Endothelial cell of umbilical vein (primary cell): Measurements from ENCODE around the gene TMTC1. TPM values are rescaled to one million over a fixed set of nuclear protein-coding genes. Genes with fewer than 3 reads are reported as not detected.

Experiments used
- BruUV-seq: library from RNA; stranded (reverse); fragments of 400-500 nt; replicated peaks from 2 replicates; lab custom pipeline; 2021; lab: Mats Ljungman, UMichigan
- CTCF ChIA-PET: fragments of 300-600, 350-600 bp; sonication (Branson Sonifier 250); formaldehyde crosslinking; loops from one replicate; lab custom pipeline; 2021; ENCODE audit warnings: antibody characterized with exemption, inconsistent platforms; lab: Charles Lee
- POLR2A ChIA-PET: fragments of 300-600, 350-600 bp; sonication (Branson Sonifier 250); formaldehyde crosslinking; loops from one replicate; lab custom pipeline; 2021; ENCODE audit warnings: antibody characterized with exemption, inconsistent platforms; lab: Charles Lee
- DNase-seq: peaks from one replicate; pipeline ENCODE4 v3.0.0-alpha.2; 2011; ENCODE audit warnings: low read depth, low spot score
- FAIRE-seq: peaks from 2 replicates; lab custom pipeline; 2011; peaks lifted over from hg19 to GRCh38; lab: Jason Lieb, UNC
- H2AFZ ChIP-seq: 2 replicates; pipeline ENCODE4 v1.6.0; 2012; ENCODE audit warnings: low read depth, low read length, control low read depth, inconsistent platforms
- H3K27ac ChIP-seq: 2 replicates; pipeline ENCODE4 v1.5.1; 2011; ENCODE audit warnings: low read depth, mild to moderate bottlenecking, control low read depth, low read length, moderate library complexity; ENCODE audit not compliant: insufficient read depth
- H3K27me3 ChIP-seq, 2 experiments: 2 replicates each; pipeline versions ENCODE4 v1.6.0 to v1.6.1; 2011; ENCODE audit warnings: low read length in 2 of 2, mixed read lengths in 1 of 2; ENCODE audit not compliant: control insufficient read depth in 2 of 2, insufficient read depth in 2 of 2
- H3K36me3 ChIP-seq, 2 experiments: 2 replicates in 1 of 2; 3 replicates in 1 of 2; pipeline ENCODE4 v1.5.1; 2011; ENCODE audit warnings: low read length in 2 of 2, mild to moderate bottlenecking in 1 of 2, moderate library complexity in 1 of 2; ENCODE audit not compliant: control insufficient read depth in 2 of 2, insufficient read depth in 2 of 2; ENCODE audit errors: extremely low read depth in 1 of 2
- H3K4me1 ChIP-seq: 3 replicates; pipeline ENCODE4 v1.5.1; 2011; ENCODE audit warnings: mild to moderate bottlenecking, low read length; ENCODE audit not compliant: control insufficient read depth, insufficient read depth; ENCODE audit errors: extremely low read depth
- H3K4me2 ChIP-seq: 2 replicates; pipeline ENCODE4 v1.6.1; 2011; ENCODE audit warnings: low read length, control low read depth, mixed read lengths; ENCODE audit not compliant: insufficient read depth
- H3K4me3 ChIP-seq, 3 experiments: fragments of 200-600 bp in 1 of 3; sonication (generic), shearing (Covaris generic) in 1 of 3; replicated peaks in 1 of 3; 2 replicates each; pipeline ENCODE4 v1.5.1; 2011 to 2016; ENCODE audit warnings: control low read depth in 3 of 3, low read length in 3 of 3, mild to moderate bottlenecking in 2 of 3, inconsistent platforms in 1 of 3, low read depth in 1 of 3, moderate library complexity in 1 of 3; ENCODE audit not compliant: insufficient read depth in 1 of 3
- H3K79me2 ChIP-seq: 2 replicates; pipeline ENCODE4 v1.6.0; 2012; ENCODE audit warnings: low read length, inconsistent platforms; ENCODE audit not compliant: control insufficient read depth, insufficient read depth
- H3K9ac ChIP-seq: replicated peaks from 2 replicates; pipeline ENCODE3; 2011; ENCODE audit warnings: low read length, control low read depth; ENCODE audit not compliant: insufficient read depth; ENCODE audit errors: extremely low read depth
- H3K9me1 ChIP-seq: replicated peaks from 3 replicates; pipeline ENCODE4 v1.6.0; 2011; ENCODE audit warnings: mild to moderate bottlenecking, low read length; ENCODE audit not compliant: control insufficient read depth, insufficient read depth; ENCODE audit errors: extremely low read depth
- H3K9me3 ChIP-seq: replicated peaks from 2 replicates; pipeline ENCODE4 v1.5.1; 2012; ENCODE audit warnings: low read length, inconsistent platforms; ENCODE audit not compliant: control insufficient read depth, insufficient read depth
- H4K20me1 ChIP-seq: replicated peaks from 2 replicates; pipeline ENCODE3; 2011; ENCODE audit warnings: mild to moderate bottlenecking, low read length; ENCODE audit not compliant: control insufficient read depth, insufficient read depth; ENCODE audit errors: extremely low read depth
- EZH2 ChIP-seq: IDR thresholded peaks from 2 replicates; pipeline ENCODE4 v1.6.1; 2012; ENCODE audit warnings: borderline replicate concordance, low read depth, mild to moderate bottlenecking, moderate library complexity, low read length, inconsistent platforms; ENCODE audit not compliant: severe bottlenecking
- FOS ChIP-seq: IDR thresholded peaks from 2 replicates; pipeline ENCODE4 v1.6.1; 2011; ENCODE audit warnings: mild to moderate bottlenecking, low read length, moderate library complexity, borderline replicate concordance; ENCODE audit not compliant: insufficient read depth
- GATA2 ChIP-seq: IDR thresholded peaks from 2 replicates; pipeline ENCODE4 v1.7.0; 2011; ENCODE audit warnings: low read depth, mild to moderate bottlenecking, moderate library complexity, mixed read lengths, low read length; ENCODE audit not compliant: insufficient read length, insufficient read depth
- JUN ChIP-seq: IDR thresholded peaks from 2 replicates; pipeline ENCODE4 v1.6.1; 2011; ENCODE audit warnings: borderline replicate concordance, low read depth; ENCODE audit not compliant: insufficient read length, insufficient read depth
- MYC ChIP-seq: IDR thresholded peaks from one replicate; pipeline ENCODE4 v1.6.1; 2011; ENCODE audit warnings: mild to moderate bottlenecking, low read depth, low read length
- POLR2A ChIP-seq: IDR thresholded peaks from 2 replicates; pipeline ENCODE4 v1.6.1; 2012; ENCODE audit warnings: low read depth, mild to moderate bottlenecking, control low read depth, low read length
- POLR2AphosphoS5 ChIP-seq: IDR thresholded peaks from 2 replicates; pipeline ENCODE4 v1.6.1; 2012; ENCODE audit warnings: low read depth, mild to moderate bottlenecking, control low read depth, low read length, moderate library complexity; ENCODE audit not compliant: insufficient read depth
- dilution Hi-C: fragments of 300-500 bp; cut with MboI; formaldehyde crosslinking; loops from one replicate; pipeline ENCODE4 v1.15.0; 2019; ENCODE audit warnings: low sequenced_read_pairs; ENCODE audit not compliant: extremely low pct_ligation_motif_present
- intact Hi-C: fragments of 100-400 bp; cut with micrococcal nuclease; formaldehyde crosslinking; loops from one replicate; pipeline ENCODE4 v1.10.0; 2022
- polyA plus RNA-seq, 4 experiments: library from polyadenylated mRNA; depleted of rRNA in 3 of 4; stranded (reverse) in 3 of 4; unstranded in 1 of 4; fragments of >200 nt; gene quantifications; 2 replicates each; pipeline versions ENCODE4 v1.2.1 to v1.2.3, GENCODE V29; 2011 to 2012; ENCODE audit warnings: missing spikeins in 1 of 4
- total RNA-seq: library from RNA; stranded (reverse); gene quantifications from 2 replicates; pipeline ENCODE4 v1.2.3, GENCODE V29; 2021
- TF ChIP-seq, protein P1 (sequence below), 2 donors: IDR thresholded peaks; 1 replicate in 1 of 2; 2 replicates in 1 of 2; pipeline ENCODE4 v1.5.1; 2011; ENCODE audit warnings: low read length in 2 of 2, mild to moderate bottlenecking in 2 of 2, moderate library complexity in 2 of 2, control low read depth in 1 of 2, inconsistent platforms in 1 of 2, low read depth in 1 of 2; ENCODE audit not compliant: insufficient read depth in 1 of 2; ENCODE audit errors: extremely low read depth in 1 of 2
- TF ChIP-seq, protein P2 (sequence below): IDR thresholded peaks from 2 replicates; pipeline ENCODE4 v1.6.1; 2011; ENCODE audit not compliant: insufficient read depth, insufficient read length

The TMTC1 gene
- total and polyA plus RNA-seq, 2 donors (not counting 3 experiments of a cell fraction or from before 2014, with no cell fraction given), result 5.4 to 5.9 TPM

DNA sequence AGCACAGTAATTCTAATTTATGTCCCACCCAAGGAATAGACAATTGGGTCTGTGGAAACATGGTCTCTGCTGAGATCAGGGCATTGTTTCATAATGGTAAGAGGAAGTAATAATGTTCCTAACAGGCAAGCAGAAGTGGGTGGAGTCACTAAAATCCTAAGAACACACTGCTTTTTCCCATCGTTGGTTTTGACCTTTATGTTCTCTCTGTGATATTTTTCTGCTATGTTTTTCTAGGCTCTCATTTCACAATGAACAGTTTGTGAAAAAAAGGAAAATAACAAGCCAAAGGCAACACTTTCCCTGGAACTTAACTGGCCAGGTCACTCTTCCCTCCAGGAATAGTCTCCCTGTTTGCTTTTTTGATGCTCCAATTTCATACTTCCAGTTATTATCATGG is 205.7 kb downstream of the TMTC1 start:
- Histone ChIP-seq H2AFZ (no peak overlapping the region), H3K4me1 (peaks cover 21% of the 10 kb centered on the region), H3K9me1 (no peaks in the 10 kb centered on the region), H3K4me3 (no peak overlapping the region), H3K4me2 (no peak overlapping the region), H3K27me3 (no peaks in the 10 kb centered on the region), H3K36me3 (no peaks in the 10 kb centered on the region), H3K9ac (no peak overlapping the region), H3K27ac (no peak overlapping the region), H3K9me3 (no peaks in the 10 kb centered on the region), H4K20me1 (no peaks in the 10 kb centered on the region), H3K79me2 (no peaks in the 10 kb centered on the region)
- no peak for TF ChIP-seq FOS
- no peak for TF ChIP-seq MYC
- no peak for TF ChIP-seq JUN
- no peak for TF ChIP-seq POLR2A
- TF ChIP-seq EZH2, result no peak
- TF ChIP-seq, protein P1, sequence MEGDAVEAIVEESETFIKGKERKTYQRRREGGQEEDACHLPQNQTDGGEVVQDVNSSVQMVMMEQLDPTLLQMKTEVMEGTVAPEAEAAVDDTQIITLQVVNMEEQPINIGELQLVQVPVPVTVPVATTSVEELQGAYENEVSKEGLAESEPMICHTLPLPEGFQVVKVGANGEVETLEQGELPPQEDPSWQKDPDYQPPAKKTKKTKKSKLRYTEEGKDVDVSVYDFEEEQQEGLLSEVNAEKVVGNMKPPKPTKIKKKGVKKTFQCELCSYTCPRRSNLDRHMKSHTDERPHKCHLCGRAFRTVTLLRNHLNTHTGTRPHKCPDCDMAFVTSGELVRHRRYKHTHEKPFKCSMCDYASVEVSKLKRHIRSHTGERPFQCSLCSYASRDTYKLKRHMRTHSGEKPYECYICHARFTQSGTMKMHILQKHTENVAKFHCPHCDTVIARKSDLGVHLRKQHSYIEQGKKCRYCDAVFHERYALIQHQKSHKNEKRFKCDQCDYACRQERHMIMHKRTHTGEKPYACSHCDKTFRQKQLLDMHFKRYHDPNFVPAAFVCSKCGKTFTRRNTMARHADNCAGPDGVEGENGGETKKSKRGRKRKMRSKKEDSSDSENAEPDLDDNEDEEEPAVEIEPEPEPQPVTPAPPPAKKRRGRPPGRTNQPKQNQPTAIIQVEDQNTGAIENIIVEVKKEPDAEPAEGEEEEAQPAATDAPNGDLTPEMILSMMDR (IDR thresholded peaks at IDR 0.05; ENCODE audit: extremely low read depth in 1 of 2, insufficient read depth in 1 of 2, low read depth in 1 of 2, low read length in 2 of 2), result no peak
- TF ChIP-seq, protein P2, sequence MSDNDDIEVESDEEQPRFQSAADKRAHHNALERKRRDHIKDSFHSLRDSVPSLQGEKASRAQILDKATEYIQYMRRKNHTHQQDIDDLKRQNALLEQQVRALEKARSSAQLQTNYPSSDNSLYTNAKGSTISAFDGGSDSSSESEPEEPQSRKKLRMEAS, result no peak
- no peak for TF ChIP-seq POLR2AphosphoS5
- no peak for TF ChIP-seq GATA2
- DNase-seq (peak; percentile 93), FAIRE-seq (peak; percentile 62)
- CTCF ChIA-PET, result no interaction called here
- dilution Hi-C loops, result no loop called here
- intact Hi-C loops, result no loop called here
- BruUV-seq, result no TSS peak
- POLR2A ChIA-PET, result no interaction called here
